K562 (cell line): ENCODE data around the gene ABCC11. TPM values are rescaled to one million over a fixed set of nuclear protein-coding genes. Genes with fewer than 3 reads are reported as not detected.

Experiments used
- ATAC-seq: fragments of 200-7000 bp; cut with Tn5 transposase; 3 replicates; pipeline ENCODE4 v1.9.1; 2020; ENCODE audit warnings: moderate library complexity
- BruUV-seq: library from RNA; stranded (reverse); fragments of 400-500 nt; replicated peaks from 2 replicates; lab custom pipeline; 2021; lab: Mats Ljungman, UMichigan
- CTCF ChIA-PET: fragments of 300-600 bp; formaldehyde crosslinking; extraction: SDS; loops from one replicate; lab custom pipeline; 2021; ENCODE audit warnings: low intra/inter-chr PET ratio; lab: Yijun Ruan, JAX
- POLR2A ChIA-PET: fragments of 300-600, 350-650 bp; sonication (Branson Sonifier 250); formaldehyde crosslinking; extraction: SDS; loops from one replicate; lab custom pipeline; 2021; ENCODE audit warnings: antibody characterized with exemption, inconsistent platforms; lab: Yijun Ruan, JAX
- DNase-seq, 4 experiments: peaks; one replicate each; pipeline versions ENCODE4 v3.0.0 to v3.0.0-alpha.2; 2011 to 2018; ENCODE audit warnings: low spot score in 3 of 4, mixed read lengths in 3 of 4; ENCODE audit errors: extremely low read depth in 1 of 4
- FAIRE-seq: peaks from 2 replicates; lab custom pipeline; 2011; peaks lifted over from hg19 to GRCh38; lab: Jason Lieb, UNC
- H2AFZ ChIP-seq: 2 replicates; pipeline ENCODE4 v1.6.0; 2011; ENCODE audit warnings: low read depth, low read length, control low read depth, inconsistent platforms
- H3K27ac ChIP-seq: fragments of 200-600 bp; 3 replicates; pipeline ENCODE4 v1.8.0; 2011; ENCODE audit warnings: low read depth, mild to moderate bottlenecking, control low read depth, inconsistent platforms, low read length, moderate library complexity, mixed read lengths; ENCODE audit errors: extremely low read depth
- H3K27me3 ChIP-seq, 2 experiments: fragments of 300-600 bp in 1 of 2; 2 replicates in 1 of 2; 3 replicates in 1 of 2; pipeline versions ENCODE4 v1.6.0 to v1.8.0; 2011; ENCODE audit warnings: inconsistent platforms in 2 of 2, low read length in 2 of 2, mild to moderate bottlenecking in 1 of 2, mixed read lengths in 1 of 2, moderate library complexity in 1 of 2; ENCODE audit not compliant: control insufficient read depth in 2 of 2, insufficient read depth in 2 of 2
- H3K36me3 ChIP-seq: fragments of 300-600 bp; 3 replicates; pipeline ENCODE4 v1.8.0; 2011; ENCODE audit warnings: mild to moderate bottlenecking, low read length, inconsistent platforms; ENCODE audit not compliant: control insufficient read depth, insufficient read depth
- H3K4me1 ChIP-seq, 2 experiments: fragments of 200-600 bp in 1 of 2; replicated peaks in 1 of 2; 2 replicates in 1 of 2; 3 replicates in 1 of 2; pipeline versions ENCODE4 v1.5.1 to v1.8.0; 2011; ENCODE audit warnings: inconsistent platforms in 2 of 2, low read length in 2 of 2, mild to moderate bottlenecking in 1 of 2, mixed read lengths in 1 of 2, moderate library complexity in 1 of 2; ENCODE audit not compliant: control insufficient read depth in 2 of 2, insufficient read depth in 2 of 2
- H3K4me2 ChIP-seq: 2 replicates; pipeline ENCODE4 v1.6.1; 2011; ENCODE audit warnings: low read length, control low read depth, inconsistent platforms, mixed read lengths; ENCODE audit not compliant: insufficient read depth
- H3K4me3 ChIP-seq: fragments of 200-600 bp; sonication (generic), shearing (Covaris generic); 2 replicates; pipeline ENCODE4 v1.5.1; 2016; ENCODE audit warnings: control low read depth, inconsistent platforms
- H3K79me2 ChIP-seq: fragments of 200-600 bp; 3 replicates; pipeline ENCODE4 v1.8.0; 2011; ENCODE audit warnings: low read length, inconsistent platforms; ENCODE audit not compliant: control insufficient read depth, insufficient read depth
- H3K9ac ChIP-seq, 2 experiments: 2 replicates each; pipeline versions ENCODE4 v1.6.0 to v1.6.1; 2011; ENCODE audit warnings: low read depth in 2 of 2, low read length in 2 of 2, control low read depth in 1 of 2, inconsistent platforms in 1 of 2, mild to moderate bottlenecking in 1 of 2, mixed read lengths in 1 of 2; ENCODE audit not compliant: insufficient read depth in 1 of 2
- H3K9me1 ChIP-seq: one replicate; pipeline ENCODE4 v1.6.0; 2011; ENCODE audit warnings: inconsistent platforms, mild to moderate bottlenecking, low read length, moderate library complexity; ENCODE audit not compliant: control insufficient read depth, insufficient read depth
- H3K9me3 ChIP-seq: replicated peaks from 2 replicates; pipeline ENCODE4 v1.5.1; 2011; ENCODE audit warnings: low read depth, low read length, inconsistent platforms; ENCODE audit not compliant: control insufficient read depth, insufficient read depth
- H4K20me1 ChIP-seq: replicated peaks from 2 replicates; pipeline ENCODE4 v1.6.1; 2011; ENCODE audit warnings: low read length, inconsistent platforms, mixed read lengths; ENCODE audit not compliant: control insufficient read depth, insufficient read depth
- ADNP ChIP-seq: fragments of 200-800 bp; sonication (Bioruptor generic); IDR thresholded peaks from 2 replicates; pipeline ENCODE4 v1.6.1; 2016; ENCODE audit warnings: missing genetic modification characterization, missing compliant biosample characterization
- BRD9 ChIP-seq: fragments of 450-650 bp; IDR thresholded peaks from 2 replicates; pipeline ENCODE4 v1.6.1; 2018; ENCODE audit warnings: low read depth; ENCODE audit not compliant: partially characterized antibody
- CTBP1 ChIP-seq: fragments of 450-650 bp; IDR thresholded peaks from 2 replicates; pipeline ENCODE4 v1.6.1; 2016; ENCODE audit warnings: borderline replicate concordance
- DACH1 ChIP-seq: fragments of 450-650 bp; IDR thresholded peaks from 2 replicates; pipeline ENCODE4 v1.6.1; 2018; ENCODE audit not compliant: partially characterized antibody
- HNRNPLL ChIP-seq: fragments of 200-400 bp; formaldehyde crosslinking; IDR thresholded peaks from 2 replicates; pipeline ENCODE4 v1.6.1; 2017; ENCODE audit warnings: low read length, low read depth, mild to moderate bottlenecking; ENCODE audit not compliant: poor library complexity, severe bottlenecking
- KLF16 ChIP-seq: IDR thresholded peaks from 2 replicates; pipeline ENCODE4 v1.6.1; 2016; ENCODE audit warnings: antibody characterized with exemption
- RFX1 ChIP-seq: fragments of 450-650 bp; IDR thresholded peaks from 2 replicates; pipeline ENCODE4 v1.6.1; 2016; ENCODE audit warnings: mild to moderate bottlenecking, moderate library complexity
- ZC3H8 ChIP-seq: fragments of 450-650 bp; IDR thresholded peaks from 2 replicates; pipeline ENCODE4 v1.6.1; 2017
- ZNF224 ChIP-seq: sonication (generic); formaldehyde crosslinking; IDR thresholded peaks from 2 replicates; pipeline ENCODE4 v1.8.0; 2022; ENCODE audit warnings: mild to moderate bottlenecking, missing genetic modification reagents
- ZNF445 ChIP-seq: fragments of 250-450 bp; sonication (Bioruptor Pico); IDR thresholded peaks from 2 replicates; pipeline ENCODE4 v1.4.0; 2020; ENCODE audit warnings: low read depth, mild to moderate bottlenecking, moderate library complexity
- ZNF717 ChIP-seq: fragments of 250-450 bp; sonication (Bioruptor Pico); IDR thresholded peaks from 2 replicates; pipeline ENCODE4 v1.5.0; 2021
- WGBS: fragments of 100-300 bp; shearing (Covaris generic); methylation state at CpG from one replicate; pipeline ENCODE4 v1.1.6; 2016; ENCODE audit warnings: low coverage, mixed read lengths; ENCODE audit not compliant: insufficient coverage; ENCODE audit errors: missing lambda C conversion rate; 5-methylcytosine and 5-hydroxymethylcytosine counted together
- in situ Hi-C: fragments of 300-500 bp; cut with MboI; formaldehyde crosslinking; loops from 4 replicates; pipeline ENCODE4 v1.15.0; 2018; ENCODE audit warnings: inconsistent platforms, mixed read lengths
- intact Hi-C: fragments of 100-400 bp; cut with micrococcal nuclease; formaldehyde crosslinking; loops from 2 replicates; pipeline ENCODE4 v1.14.2; 2022
- polyA plus RNA-seq, 8 experiments: library from polyadenylated mRNA; depleted of rRNA in 4 of 8; stranded (reverse) in 5 of 8; unstranded in 3 of 8; fragments of >200 nt; fragmentation: Nextera tagmentation in 2 of 8; fragmentation: Illumina TruSeq in 1 of 8; extraction: Ambion mirVana in 2 of 8; extraction: Trizol in 1 of 8; gene quantifications; 2 replicates each; pipeline versions ENCODE4 v1.2.1 to v1.2.3, GENCODE V29; 2011 to 2014; ENCODE audit warnings: inconsistent platforms in 1 of 8, missing spikeins in 1 of 8
- total RNA-seq, 7 experiments: library from RNA; depleted of rRNA in 6 of 7; stranded (reverse); fragments of >200 nt in 6 of 7; fragmentation: Illumina TruSeq in 2 of 7; extraction: Trizol in 2 of 7; gene quantifications; 2 replicates each; pipeline versions ENCODE4 v1.2.1 to v1.2.3, GENCODE V29; 2011 to 2021; ENCODE audit warnings: low replicate concordance in 1 of 7
- TF ChIP-seq, protein P1 (sequence below): IDR thresholded peaks from 3 replicates; pipeline ENCODE4 v1.6.1; 2011; ENCODE audit warnings: borderline replicate concordance, mild to moderate bottlenecking, moderate library complexity; ENCODE audit not compliant: insufficient read length; ENCODE audit errors: extremely low read depth

ABCC11 gene
- total and polyA plus RNA-seq, 9 of the 15 experiments (the other 6 are each of a cell fraction or from before 2014, with no cell fraction given), result 0.04 to 0.14 (median 0.04) TPM; not detected in 6

DNA sequence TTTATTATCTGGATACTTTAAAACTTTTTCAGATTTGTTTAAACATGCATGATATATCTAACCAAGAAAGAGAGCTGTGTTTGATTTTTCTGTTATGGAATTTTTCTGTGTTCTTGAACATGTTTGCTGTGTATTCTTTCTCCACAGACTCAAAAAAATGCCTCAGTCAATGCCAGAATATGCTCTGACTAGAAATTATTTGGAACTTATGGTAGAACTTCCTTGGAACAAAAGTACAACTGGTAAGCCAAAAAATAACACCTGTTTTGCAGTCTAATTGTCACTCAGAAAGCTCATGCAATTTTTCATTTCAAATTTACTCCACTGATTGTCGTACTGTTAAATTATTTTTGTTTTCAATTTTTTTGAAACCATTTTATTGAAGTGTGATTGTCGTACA is 15.3 kb upstream of the ABCC11 start:
- WGBS, result 93% methylated on average over 2 of the region's 2 CpGs
- no peak for FAIRE-seq

More for the DNA sequence above, 15.3 kb upstream of the ABCC11 start:
- CTCF ChIA-PET, result no interaction called here
- TF ChIP-seq CTBP1 (no peak), DACH1 (no peak), KLF16 (no peak), ZNF717 (CRISPR knock-in tag) (no peak), HNRNPLL (no peak), ADNP (no peak), RFX1 (no peak), ZNF224 (CRISPR knock-in tag) (no peak), ZNF445 (CRISPR knock-in tag) (no peak), ZC3H8 (no peak), BRD9 (no peak)
- TF ChIP-seq, protein P1, sequence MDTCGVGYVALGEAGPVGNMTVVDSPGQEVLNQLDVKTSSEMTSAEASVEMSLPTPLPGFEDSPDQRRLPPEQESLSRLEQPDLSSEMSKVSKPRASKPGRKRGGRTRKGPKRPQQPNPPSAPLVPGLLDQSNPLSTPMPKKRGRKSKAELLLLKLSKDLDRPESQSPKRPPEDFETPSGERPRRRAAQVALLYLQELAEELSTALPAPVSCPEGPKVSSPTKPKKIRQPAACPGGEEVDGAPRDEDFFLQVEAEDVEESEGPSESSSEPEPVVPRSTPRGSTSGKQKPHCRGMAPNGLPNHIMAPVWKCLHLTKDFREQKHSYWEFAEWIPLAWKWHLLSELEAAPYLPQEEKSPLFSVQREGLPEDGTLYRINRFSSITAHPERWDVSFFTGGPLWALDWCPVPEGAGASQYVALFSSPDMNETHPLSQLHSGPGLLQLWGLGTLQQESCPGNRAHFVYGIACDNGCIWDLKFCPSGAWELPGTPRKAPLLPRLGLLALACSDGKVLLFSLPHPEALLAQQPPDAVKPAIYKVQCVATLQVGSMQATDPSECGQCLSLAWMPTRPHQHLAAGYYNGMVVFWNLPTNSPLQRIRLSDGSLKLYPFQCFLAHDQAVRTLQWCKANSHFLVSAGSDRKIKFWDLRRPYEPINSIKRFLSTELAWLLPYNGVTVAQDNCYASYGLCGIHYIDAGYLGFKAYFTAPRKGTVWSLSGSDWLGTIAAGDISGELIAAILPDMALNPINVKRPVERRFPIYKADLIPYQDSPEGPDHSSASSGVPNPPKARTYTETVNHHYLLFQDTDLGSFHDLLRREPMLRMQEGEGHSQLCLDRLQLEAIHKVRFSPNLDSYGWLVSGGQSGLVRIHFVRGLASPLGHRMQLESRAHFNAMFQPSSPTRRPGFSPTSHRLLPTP, result no peak
- H3K9ac ChIP-seq, result no peak overlapping the region
- H4K20me1 ChIP-seq, result no peaks in the 10 kb centered on the region
- H3K9me3 ChIP-seq, result no peaks in the 10 kb centered on the region
- intact Hi-C loops, result no loop called here
- H3K36me3 ChIP-seq, result peaks cover 69% of the 10 kb centered on the region
- no peak overlapping the region for H2AFZ ChIP-seq
- H3K4me2 ChIP-seq, result no peak overlapping the region
- H3K27me3 ChIP-seq, result no peaks in the 10 kb centered on the region
- no peak overlapping the region for H3K27ac ChIP-seq
- no peaks in the 10 kb centered on the region for H3K79me2 ChIP-seq
- no peak for ATAC-seq
- in situ Hi-C loops, result no loop called here
- H3K9me1 ChIP-seq, result no peaks in the 10 kb centered on the region
- no peak overlapping the region for H3K4me3 ChIP-seq
- POLR2A ChIA-PET, result no interaction called here
- no peak for DNase-seq
- no TSS peak for BruUV-seq
- no peaks in the 10 kb centered on the region for H3K4me1 ChIP-seq
